Ishikawa (cell line): ENCODE data around the gene GSTCD.

ENCODE experiments used
- CEBPB ChIP-seq: IDR thresholded peaks from 2 replicates; pipeline ENCODE4 v1.6.1; 2012
- CREB1 ChIP-seq: IDR thresholded peaks from 2 replicates; pipeline ENCODE4 v1.6.1; 2012; ENCODE audit warnings: low read depth
- EGR1 ChIP-seq: IDR thresholded peaks from 2 replicates; pipeline ENCODE4 v1.6.1; 2012
- EP300 ChIP-seq: IDR thresholded peaks from 2 replicates; pipeline ENCODE4 v1.6.1; 2012; ENCODE audit warnings: borderline replicate concordance
- FOXM1 ChIP-seq: IDR thresholded peaks from 2 replicates; pipeline ENCODE4 v1.6.1; 2012; ENCODE audit warnings: low read depth, borderline replicate concordance
- NFIC ChIP-seq: IDR thresholded peaks from 2 replicates; pipeline ENCODE4 v1.6.1; 2012
- RAD21 ChIP-seq: IDR thresholded peaks from 2 replicates; pipeline ENCODE4 v1.6.1; 2012; ENCODE audit warnings: low read depth
- TAF1 ChIP-seq: IDR thresholded peaks from 2 replicates; pipeline ENCODE4 v1.6.1; 2012; ENCODE audit warnings: low read depth, mild to moderate bottlenecking
- TCF12 ChIP-seq: IDR thresholded peaks from 2 replicates; pipeline ENCODE4 v1.6.1; 2012; ENCODE audit warnings: low read depth
- TEAD4 ChIP-seq: IDR thresholded peaks from 2 replicates; pipeline ENCODE4 v1.6.1; 2012
- YY1 ChIP-seq: IDR thresholded peaks from 2 replicates; pipeline ENCODE4 v1.6.1; 2012; ENCODE audit warnings: low read depth
- ZBTB7A ChIP-seq: IDR thresholded peaks from 2 replicates; pipeline ENCODE4 v1.6.1; 2012; ENCODE audit warnings: low read depth
- TF ChIP-seq, protein P1 (sequence below): IDR thresholded peaks from 2 replicates; pipeline ENCODE4 v1.6.1; 2012
- TF ChIP-seq, protein P2 (sequence below): IDR thresholded peaks from 2 replicates; pipeline ENCODE4 v1.6.1; 2012
- TF ChIP-seq, protein P3 (sequence below): IDR thresholded peaks from 2 replicates; pipeline ENCODE4 v1.6.1; 2012; ENCODE audit warnings: low read depth, mild to moderate bottlenecking

GSTCD gene

DNA sequence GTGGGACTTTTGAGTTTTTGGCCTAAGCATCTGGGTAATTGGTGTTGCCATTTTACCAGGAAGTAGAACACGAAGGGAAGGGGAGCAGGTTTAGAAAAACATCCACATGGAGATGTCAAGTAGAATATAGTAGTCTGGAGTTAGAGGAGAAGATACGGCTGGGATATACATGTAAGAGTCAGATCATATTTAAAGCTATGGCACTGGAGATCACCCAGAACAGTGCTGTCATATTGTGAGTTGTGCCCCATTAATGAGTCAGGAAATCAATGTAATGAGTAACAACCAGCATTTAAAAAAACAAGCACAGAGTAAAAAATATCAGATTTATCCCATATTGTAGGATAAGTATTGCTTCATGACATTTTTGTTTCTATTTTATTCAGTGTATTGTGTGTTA, 4.2 kb downstream of the GSTCD start:
- no peak for TF ChIP-seq CEBPB
- no peak for TF ChIP-seq NFIC
- TF ChIP-seq YY1 = no peak
- TF ChIP-seq, protein P1, sequence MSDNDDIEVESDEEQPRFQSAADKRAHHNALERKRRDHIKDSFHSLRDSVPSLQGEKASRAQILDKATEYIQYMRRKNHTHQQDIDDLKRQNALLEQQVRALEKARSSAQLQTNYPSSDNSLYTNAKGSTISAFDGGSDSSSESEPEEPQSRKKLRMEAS = no peak
- TF ChIP-seq TAF1 = no peak
- TF ChIP-seq FOXM1 = no peak
- TF ChIP-seq, protein P2, sequence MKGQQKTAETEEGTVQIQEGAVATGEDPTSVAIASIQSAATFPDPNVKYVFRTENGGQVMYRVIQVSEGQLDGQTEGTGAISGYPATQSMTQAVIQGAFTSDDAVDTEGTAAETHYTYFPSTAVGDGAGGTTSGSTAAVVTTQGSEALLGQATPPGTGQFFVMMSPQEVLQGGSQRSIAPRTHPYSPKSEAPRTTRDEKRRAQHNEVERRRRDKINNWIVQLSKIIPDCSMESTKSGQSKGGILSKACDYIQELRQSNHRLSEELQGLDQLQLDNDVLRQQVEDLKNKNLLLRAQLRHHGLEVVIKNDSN = no peak
- TF ChIP-seq, protein P3, sequence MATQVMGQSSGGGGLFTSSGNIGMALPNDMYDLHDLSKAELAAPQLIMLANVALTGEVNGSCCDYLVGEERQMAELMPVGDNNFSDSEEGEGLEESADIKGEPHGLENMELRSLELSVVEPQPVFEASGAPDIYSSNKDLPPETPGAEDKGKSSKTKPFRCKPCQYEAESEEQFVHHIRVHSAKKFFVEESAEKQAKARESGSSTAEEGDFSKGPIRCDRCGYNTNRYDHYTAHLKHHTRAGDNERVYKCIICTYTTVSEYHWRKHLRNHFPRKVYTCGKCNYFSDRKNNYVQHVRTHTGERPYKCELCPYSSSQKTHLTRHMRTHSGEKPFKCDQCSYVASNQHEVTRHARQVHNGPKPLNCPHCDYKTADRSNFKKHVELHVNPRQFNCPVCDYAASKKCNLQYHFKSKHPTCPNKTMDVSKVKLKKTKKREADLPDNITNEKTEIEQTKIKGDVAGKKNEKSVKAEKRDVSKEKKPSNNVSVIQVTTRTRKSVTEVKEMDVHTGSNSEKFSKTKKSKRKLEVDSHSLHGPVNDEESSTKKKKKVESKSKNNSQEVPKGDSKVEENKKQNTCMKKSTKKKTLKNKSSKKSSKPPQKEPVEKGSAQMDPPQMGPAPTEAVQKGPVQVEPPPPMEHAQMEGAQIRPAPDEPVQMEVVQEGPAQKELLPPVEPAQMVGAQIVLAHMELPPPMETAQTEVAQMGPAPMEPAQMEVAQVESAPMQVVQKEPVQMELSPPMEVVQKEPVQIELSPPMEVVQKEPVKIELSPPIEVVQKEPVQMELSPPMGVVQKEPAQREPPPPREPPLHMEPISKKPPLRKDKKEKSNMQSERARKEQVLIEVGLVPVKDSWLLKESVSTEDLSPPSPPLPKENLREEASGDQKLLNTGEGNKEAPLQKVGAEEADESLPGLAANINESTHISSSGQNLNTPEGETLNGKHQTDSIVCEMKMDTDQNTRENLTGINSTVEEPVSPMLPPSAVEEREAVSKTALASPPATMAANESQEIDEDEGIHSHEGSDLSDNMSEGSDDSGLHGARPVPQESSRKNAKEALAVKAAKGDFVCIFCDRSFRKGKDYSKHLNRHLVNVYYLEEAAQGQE = no peak

DNA sequence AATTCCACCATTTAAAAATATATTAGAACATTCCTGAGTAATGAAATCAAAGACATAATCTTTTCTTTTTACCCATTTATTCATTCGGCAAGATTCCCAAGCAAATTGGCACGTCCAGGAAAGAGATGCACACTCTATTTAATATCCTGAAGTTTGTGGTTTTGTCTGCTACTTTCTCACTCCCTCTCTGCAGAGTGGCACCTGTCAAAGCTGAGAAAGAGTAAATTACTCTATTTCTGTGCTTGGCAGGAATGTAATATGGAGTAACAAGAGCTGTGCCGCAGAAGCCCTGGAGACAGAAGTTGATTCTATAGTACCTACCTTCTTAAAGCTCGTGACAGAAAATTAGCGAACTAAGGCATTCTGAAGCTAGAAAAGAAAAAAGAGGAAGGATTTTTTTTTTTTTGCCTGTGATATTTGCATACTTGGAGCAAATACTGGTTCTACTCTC, 5.5 kb downstream of the GSTCD start:
- TF ChIP-seq, protein P1 = no peak
- no peak for TF ChIP-seq RAD21

DNA sequence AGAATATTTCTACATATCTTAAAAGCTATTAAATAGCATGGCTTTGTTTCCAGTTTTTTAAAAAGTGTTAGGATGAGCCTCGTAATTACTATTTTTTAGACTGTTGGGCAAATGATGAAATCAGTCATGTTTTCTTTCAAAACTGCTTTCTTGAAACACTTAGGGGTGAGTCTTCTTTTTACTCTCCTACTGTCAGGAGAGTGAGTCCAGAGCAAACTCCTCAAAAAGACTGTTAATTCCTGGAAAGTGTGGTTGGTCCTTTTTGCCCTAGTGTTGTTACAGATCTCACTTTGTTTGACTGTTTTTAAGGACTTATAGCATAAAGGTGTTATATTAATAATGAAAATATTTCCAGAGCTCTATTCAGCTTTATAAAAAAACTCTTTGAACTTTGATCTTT, 6.3 kb downstream of the GSTCD start:
- TF ChIP-seq EP300 = no peak
- no peak for TF ChIP-seq TCF12
- no peak for TF ChIP-seq YY1
- TF ChIP-seq TEAD4 = no peak
- TF ChIP-seq, protein P3 = no peak
- no peak for TF ChIP-seq RAD21
- no peak for TF ChIP-seq TAF1
- TF ChIP-seq, protein P2 = no peak
- TF ChIP-seq FOXM1 = no peak
- TF ChIP-seq EGR1 = no peak
- TF ChIP-seq, protein P1 = no peak
- TF ChIP-seq CEBPB = no peak

DNA sequence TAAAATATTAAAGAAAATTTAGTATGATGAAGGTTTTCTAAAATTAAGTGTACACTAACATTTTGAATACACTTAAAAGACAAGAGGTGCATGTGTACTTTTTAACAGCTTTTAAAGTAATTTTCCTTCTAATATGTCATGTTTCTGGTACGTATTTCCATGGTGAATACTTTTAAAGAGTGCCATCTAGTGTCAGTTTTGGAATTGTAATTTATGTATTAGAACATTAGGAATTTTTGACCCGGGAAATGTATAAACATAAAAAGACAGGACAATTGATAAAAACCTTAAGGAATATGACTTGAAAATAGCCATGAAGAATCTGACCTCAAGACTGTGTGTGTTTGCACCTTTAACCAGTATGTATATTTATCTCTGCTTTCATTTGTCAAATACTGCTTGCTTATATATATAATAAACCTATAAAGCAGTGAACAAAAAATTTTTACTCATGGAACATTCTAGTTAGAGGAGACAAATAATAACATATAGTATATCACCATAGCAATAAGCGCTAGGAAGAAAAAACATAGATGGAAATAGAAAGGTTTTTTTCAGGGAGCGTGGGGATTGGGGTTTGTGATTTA, 7.2 kb downstream of the GSTCD start:
- TF ChIP-seq, protein P1 = no peak
- TF ChIP-seq CEBPB (no peak), RAD21 (peak; percentile 55)

DNA sequence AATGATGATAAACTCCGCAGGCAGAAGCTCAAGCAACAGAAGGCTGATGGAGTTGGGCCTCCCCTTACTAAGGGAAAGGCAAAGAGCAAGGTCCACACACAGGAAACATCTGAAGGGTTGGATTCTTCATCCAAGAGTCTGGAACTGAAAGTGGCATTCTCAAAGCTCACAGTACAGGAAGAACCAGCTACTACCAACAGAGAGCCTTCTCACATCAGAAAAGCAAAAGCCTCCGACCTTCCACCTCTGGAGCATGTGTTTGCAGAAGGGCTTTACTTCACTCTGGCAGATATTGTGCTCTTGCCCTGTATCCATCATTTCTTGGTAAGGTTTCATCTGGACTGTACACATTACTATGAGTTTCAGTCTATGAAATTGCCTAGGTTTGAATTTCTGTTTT, 10.6 kb downstream of the GSTCD start:
- TF ChIP-seq EGR1 (no peak), RAD21 (no peak), TCF12 (no peak), EP300 (no peak), TAF1 (no peak), NFIC (no peak), YY1 (no peak), CEBPB (no peak), FOXM1 (no peak), CREB1 (no peak), ZBTB7A (no peak)
- TF ChIP-seq, protein P3 = no peak
- TF ChIP-seq, protein P2 = no peak
- TF ChIP-seq, protein P1 = no peak
